B cell (primary cell): ENCODE measurements around the gene PCSK6. TPM values are rescaled to one million over a fixed set of nuclear protein-coding genes. Genes with fewer than 3 reads are reported as not detected.
"Not testable (repeated sequence)": the region's sequence is repeated elsewhere in the genome, so short reads cannot be mapped to it uniquely, and the experiment has no call there.

ENCODE experiments used
- ATAC-seq: fragments of 200-7000 bp; cut with Tn5 transposase; one replicate; pipeline ENCODE4 v1.10.0; 2021; ENCODE audit warnings: low read depth, mild to moderate bottlenecking, moderate number of reproducible peaks, moderate library complexity
- CTCF ChIA-PET: fragments of 350-600 bp; sonication (Branson Sonifier 250); formaldehyde crosslinking; loops from one replicate; lab custom pipeline; 2021; ENCODE audit warnings: antibody characterized with exemption, inconsistent platforms; lab: Charles Lee
- POLR2A ChIA-PET: fragments of 350-600 bp; sonication (Branson Sonifier 250); formaldehyde crosslinking; loops from one replicate; lab custom pipeline; 2021; ENCODE audit warnings: antibody characterized with exemption; lab: Charles Lee
- DNase-seq: peaks from one replicate; pipeline ENCODE4 v3.0.0; 2013
- H2AFZ ChIP-seq: 2 replicates; pipeline ENCODE4 v1.6.1; 2012; ENCODE audit warnings: mild to moderate bottlenecking, low read depth, low read length; ENCODE audit not compliant: insufficient read depth, poor library complexity, severe bottlenecking
- H3K27ac ChIP-seq, 2 donors: 1 replicate in 1 of 2; 2 replicates in 1 of 2; pipeline ENCODE4 v1.5.1; 2012 to 2013; ENCODE audit warnings: low read length in 2 of 2, mild to moderate bottlenecking in 2 of 2, moderate library complexity in 1 of 2
- H3K27me3 ChIP-seq, 4 experiments: fragments of 200-600 bp in 1 of 4; sonication (generic) in 1 of 4; replicated peaks in 1 of 4; 1 replicate in 2 of 4; 2 replicates in 2 of 4; pipeline versions ENCODE4 v1.6.1 to v1.7.0; 2013 to 2016; ENCODE audit warnings: low read length in 3 of 4, mild to moderate bottlenecking in 2 of 4, mixed read lengths in 1 of 4, moderate library complexity in 1 of 4; ENCODE audit not compliant: insufficient read depth in 4 of 4, control insufficient read depth in 3 of 4; ENCODE audit errors: control extremely low read depth in 1 of 4
- H3K36me3 ChIP-seq, 2 experiments: replicated peaks in 1 of 2; 1 replicate in 1 of 2; 2 replicates in 1 of 2; pipeline versions ENCODE4 v1.6.1 to v1.7.1; 2013; ENCODE audit warnings: low read length in 1 of 2; ENCODE audit not compliant: insufficient read depth in 2 of 2, control insufficient read depth in 1 of 2; ENCODE audit errors: control extremely low read depth in 1 of 2, extremely low read depth in 1 of 2
- H3K4me1 ChIP-seq, 2 donors: fragments of 200-600 bp in 1 of 2; sonication (generic) in 1 of 2; 1 replicate in 1 of 2; 2 replicates in 1 of 2; pipeline versions ENCODE4 v1.5.1 to v1.6.1; 2013 to 2017; ENCODE audit warnings: low read length in 2 of 2; ENCODE audit not compliant: control insufficient read depth in 2 of 2, insufficient read depth in 2 of 2
- H3K4me2 ChIP-seq: replicated peaks from 2 replicates; pipeline ENCODE3; 2012; ENCODE audit warnings: mild to moderate bottlenecking, low read depth, low read length; ENCODE audit not compliant: poor library complexity, severe bottlenecking
- H3K4me3 ChIP-seq, 5 experiments: fragments of 200-600 bp in 1 of 5; sonication (generic) in 1 of 5; 1 replicate in 3 of 5; 2 replicates in 2 of 5; pipeline versions ENCODE4 v1.5.1 to v1.7.0; 2011 to 2016; ENCODE audit warnings: low read length in 4 of 5, mild to moderate bottlenecking in 4 of 5, low read depth in 2 of 5, control low read depth in 1 of 5, moderate library complexity in 1 of 5; ENCODE audit not compliant: insufficient read depth in 1 of 5; ENCODE audit errors: control extremely low read depth in 1 of 5, extremely low read depth in 1 of 5
- H3K79me2 ChIP-seq: fragments of 200-600 bp; sonication (generic); one replicate; pipeline ENCODE4 v1.6.0; 2016; ENCODE audit warnings: low read length; ENCODE audit not compliant: control insufficient read depth, insufficient read depth
- H3K9ac ChIP-seq: fragments of 200-600 bp; sonication (generic); 2 replicates; pipeline ENCODE4 v1.6.1; 2017; ENCODE audit warnings: mild to moderate bottlenecking, low read length, moderate library complexity
- H3K9me3 ChIP-seq, 3 donors: one replicate each; pipeline versions ENCODE4 v1.6.1 to v1.7.1; 2013; ENCODE audit warnings: low read length in 2 of 3; ENCODE audit not compliant: control insufficient read depth in 2 of 3, insufficient read depth in 1 of 3; ENCODE audit errors: control extremely low read depth in 1 of 3
- H4K20me1 ChIP-seq: 2 replicates; pipeline ENCODE4 v1.6.0; 2012; ENCODE audit warnings: mild to moderate bottlenecking, low read length; ENCODE audit not compliant: insufficient read depth, control insufficient read depth, poor library complexity, severe bottlenecking
- H3K27ac Mint-ChIP-seq: one replicate; pipeline ENCODE4 v1.8.0; 2021; ENCODE audit warnings: mixed read lengths
- H3K27me3 Mint-ChIP-seq: one replicate; pipeline ENCODE4 v1.8.0; 2021; ENCODE audit warnings: mixed read lengths
- H3K4me1 Mint-ChIP-seq: one replicate; pipeline ENCODE4 v1.8.0; 2021; ENCODE audit warnings: mixed read lengths
- H3K4me3 Mint-ChIP-seq: one replicate; pipeline ENCODE4 v1.8.0; 2021; ENCODE audit warnings: mixed read lengths
- H3K9me3 Mint-ChIP-seq: one replicate; pipeline ENCODE4 v1.8.0; 2022; ENCODE audit warnings: mixed read lengths; ENCODE audit not compliant: insufficient read depth
- CTCF ChIP-seq: fragments of 200-600 bp; IDR thresholded peaks from one replicate; pipeline ENCODE4 v1.8.0; 2022; ENCODE audit warnings: antibody characterized with exemption, mild to moderate bottlenecking
- EZH2 ChIP-seq: IDR thresholded peaks from 2 replicates; pipeline ENCODE4 v1.6.1; 2012; ENCODE audit warnings: borderline replicate concordance, low read depth, mild to moderate bottlenecking, moderate library complexity, low read length; ENCODE audit not compliant: insufficient read depth, poor library complexity, severe bottlenecking
- WGBS: methylation state at CpG from one replicate; pipeline ENCODE4 v1.1.5; 2013; ENCODE audit warnings: missing lambda C conversion rate; ENCODE audit not compliant: insufficient coverage; 5-methylcytosine and 5-hydroxymethylcytosine counted together
- intact Hi-C: fragments of 100-400 bp; cut with micrococcal nuclease; formaldehyde crosslinking; loops from one replicate; pipeline ENCODE4 v1.10.0; 2022
- polyA plus RNA-seq: library from polyadenylated mRNA; depleted of rRNA; stranded (reverse); fragments of >200 nt; gene quantifications from 2 replicates; pipeline ENCODE4 v1.2.3, GENCODE V29; 2012
- total RNA-seq, 2 donors: library from RNA; stranded (reverse); fragments of 120-200 nt in 1 of 2; gene quantifications; 1 replicate in 1 of 2; 2 replicates in 1 of 2; pipeline versions ENCODE4 v1.2.3 to v1.2.4, GENCODE V29; 2013 to 2022

PCSK6 gene
- total and polyA plus RNA-seq, 2 donors (not counting 1 experiment from before 2014, with no cell fraction given): 0.66 to 1.6 TPM

- WGBS: 90% methylated on average over 13 of the region's 14 CpGs
- H3K27ac Mint-ChIP-seq: no peak overlapping the region
- H3K4me3 Mint-ChIP-seq: no peak overlapping the region
Observed at GRCh38 chr15:101376615-101377395, 112.7 kb downstream of the PCSK6 start.

GRCh38 chr15:101375006-101375405 lies 114.5 kb downstream of the PCSK6 start:
- H3K27me3 ChIP-seq, H3K4me3 ChIP-seq, H3K36me3 ChIP-seq, intact Hi-C loops, H3K27me3 Mint-ChIP-seq, DNase-seq, H3K4me2 ChIP-seq, ATAC-seq, POLR2A ChIA-PET, H3K27ac Mint-ChIP-seq, H2AFZ ChIP-seq, H3K4me3 Mint-ChIP-seq, H3K9me3 Mint-ChIP-seq, CTCF ChIA-PET, H3K27ac ChIP-seq, H3K79me2 ChIP-seq, H3K4me1 ChIP-seq, H3K9me3 ChIP-seq, H3K9ac ChIP-seq, H4K20me1 ChIP-seq: not testable (repeated sequence)
- H3K4me1 Mint-ChIP-seq: peaks cover 13% of the 10 kb centered on the region
- no CpG with 5 or more reads among the region's 15 CpGs for WGBS

More at GRCh38 chr15:101376615-101377395, 112.7 kb downstream of the PCSK6 start:
- Histone ChIP-seq H3K9ac (no peak overlapping the region), H3K27me3 (peaks cover 0 to under 1% (median 0%) of the 10 kb centered on the region in 4 experiments), H4K20me1 (no peaks in the 10 kb centered on the region), H3K27ac (no peak overlapping the region), H3K79me2 (no peaks in the 10 kb centered on the region), H3K4me3 (no peak overlapping the region), H2AFZ (no peak overlapping the region), H3K4me2 (no peak overlapping the region), H3K4me1 (peaks cover 0 to 4% of the 10 kb centered on the region in 2 donors), H3K36me3 (no peaks in the 10 kb centered on the region), H3K9me3 (no peaks in the 10 kb centered on the region)
- intact Hi-C loops: no loop called here
- CTCF ChIA-PET: no interaction called here
- no peak for TF ChIP-seq EZH2
- no peak for TF ChIP-seq CTCF
- Mint-ChIP-seq H3K27me3 (peaks cover 7% of the 10 kb centered on the region), H3K9me3 (no peaks in the 10 kb centered on the region), H3K4me1 (peaks cover 14% of the 10 kb centered on the region)
- ATAC-seq (no peak), DNase-seq (no peak)
- POLR2A ChIA-PET: no interaction called here
